PC-3 (cell line): ENCODE measurements around the gene DIPK2B. TPM values are rescaled to one million over a fixed set of nuclear protein-coding genes. Genes with fewer than 3 reads are reported as not detected.

ENCODE experiments used
- ATAC-seq: fragments of 200-7000 bp; cut with Tn5 transposase; 2 replicates; pipeline ENCODE4 v1.9.1; 2020; ENCODE audit warnings: mild to moderate bottlenecking, moderate library complexity
- BruUV-seq: library from RNA; stranded (reverse); fragments of 400-500 nt; replicated peaks from 2 replicates; lab custom pipeline; 2021; lab: Mats Ljungman, UMichigan
- CTCF ChIA-PET: fragments of 300-600 bp; sonication (Branson Sonifier 250); formaldehyde crosslinking; loops from one replicate; lab custom pipeline; 2022; ENCODE audit warnings: antibody characterized with exemption; lab: Charles Lee
- POLR2A ChIA-PET: fragments of 300-600 bp; sonication (Branson Sonifier 250); formaldehyde crosslinking; loops from one replicate; lab custom pipeline; 2022; ENCODE audit warnings: antibody characterized with exemption; ENCODE audit not compliant: unreplicated experiment; lab: Charles Lee
- DNase-seq: peaks from one replicate; pipeline ENCODE4 v3.0.0-alpha.2; 2015
- H2AFZ ChIP-seq: fragments of 300-600 bp; sonication (generic); 2 replicates; pipeline ENCODE4 v1.6.0; 2016; ENCODE audit warnings: antibody characterized with exemption, low read length
- H3F3A ChIP-seq: fragments of 300-600 bp; sonication (generic); one replicate; pipeline ENCODE4 v1.6.0; 2017; ENCODE audit warnings: antibody characterized with exemption, low read length, control low read depth, mild to moderate bottlenecking; ENCODE audit not compliant: unreplicated experiment
- H3K27ac ChIP-seq: fragments of 300-600 bp; sonication (generic); 2 replicates; pipeline ENCODE4 v1.5.1; 2016; ENCODE audit warnings: mild to moderate bottlenecking, low read length
- H3K27me3 ChIP-seq: fragments of 300-600 bp; sonication (generic); 2 replicates; pipeline ENCODE4 v1.6.1; 2016; ENCODE audit warnings: low read length, mixed read lengths
- H3K36me3 ChIP-seq: fragments of 300-600 bp; sonication (generic); 2 replicates; pipeline ENCODE4 v1.6.1; 2016; ENCODE audit warnings: low read depth, mixed run types, low read length, mixed read lengths
- H3K4me1 ChIP-seq: fragments of 300-600 bp; sonication (generic); 2 replicates; pipeline ENCODE4 v1.5.1; 2016; ENCODE audit warnings: low read length; ENCODE audit not compliant: insufficient read depth
- H3K4me2 ChIP-seq: fragments of 300-600 bp; sonication (generic); 2 replicates; pipeline ENCODE4 v1.6.0; 2016; ENCODE audit warnings: low read length
- H3K4me3 ChIP-seq: fragments of 300-600 bp; sonication (generic); 2 replicates; pipeline ENCODE4 v1.5.1; 2016; ENCODE audit warnings: mild to moderate bottlenecking, low read length, mixed read lengths
- H3K79me2 ChIP-seq: fragments of 300-600 bp; sonication (generic); 2 replicates; pipeline ENCODE4 v1.6.1; 2017; ENCODE audit warnings: low read length, mixed read lengths
- H3K9ac ChIP-seq: fragments of 300-600 bp; sonication (generic); 2 replicates; pipeline ENCODE4 v1.6.0; 2016; ENCODE audit warnings: mild to moderate bottlenecking, low read length
- H3K9me2 ChIP-seq: fragments of 300-600 bp; sonication (generic); replicated peaks from 2 replicates; pipeline ENCODE4 v1.6.1; 2016; ENCODE audit warnings: mixed run types, low read length, mixed read lengths
- H3K9me3 ChIP-seq: fragments of 300-600 bp; sonication (generic); 2 replicates; pipeline ENCODE4 v1.6.1; 2016; ENCODE audit warnings: low read length, mixed read lengths
- H4K20me1 ChIP-seq: fragments of 300-600 bp; sonication (generic); 2 replicates; pipeline ENCODE4 v1.6.1; 2016; ENCODE audit warnings: low read length, mixed read lengths
- EZH2 ChIP-seq: fragments of 300-600 bp; sonication (generic); IDR thresholded peaks from one replicate; pipeline ENCODE4 v1.6.1; 2017; ENCODE audit warnings: antibody characterized with exemption, mild to moderate bottlenecking, low read length; ENCODE audit not compliant: unreplicated experiment
- EZH2phosphoT487 ChIP-seq: fragments of 300-600 bp; sonication (generic); IDR thresholded peaks from 2 replicates; pipeline ENCODE4 v1.6.1; 2018; ENCODE audit warnings: mild to moderate bottlenecking, antibody characterized with exemption, low read length, borderline replicate concordance
- intact Hi-C: fragments of 100-400 bp; cut with micrococcal nuclease; formaldehyde crosslinking; loops from 2 replicates; pipeline ENCODE4 v1.9.0; 2023
- total RNA-seq: library from RNA; depleted of rRNA; stranded (reverse); fragments of >200 nt; gene quantifications from 2 replicates; pipeline ENCODE4 v1.2.3, GENCODE V29; 2014
- TF ChIP-seq, protein P1 (sequence below): fragments of 300-600 bp; sonication (generic); conservative IDR thresholded peaks from 2 replicates; pipeline ENCODE4 v1.5.1; 2017; ENCODE audit warnings: antibody characterized with exemption, low read depth, mild to moderate bottlenecking, low read length

DIPK2B gene
- total RNA-seq, 1 experiment from 2014 or later, result 0.18 TPM

DNA sequence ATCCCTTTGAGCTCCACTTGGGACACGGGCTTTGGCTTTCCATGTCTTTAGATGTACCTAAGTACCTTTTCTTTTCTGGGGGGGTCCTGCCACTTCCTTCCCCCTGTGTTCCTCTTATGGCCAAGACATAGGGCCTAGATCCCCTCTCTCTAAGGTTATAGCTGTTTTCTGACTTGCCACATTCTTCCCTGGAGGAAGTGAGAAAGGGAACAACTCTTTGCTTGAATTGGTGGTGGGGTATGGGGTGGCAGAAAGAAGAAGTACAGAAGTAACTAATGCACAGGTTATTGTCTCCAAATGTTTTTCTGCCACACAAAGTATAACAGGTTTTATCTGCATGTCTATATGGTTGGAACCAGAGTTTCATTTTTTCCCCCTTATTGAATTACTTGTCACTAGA is 29.7 kb upstream of the DIPK2B start:
- Histone ChIP-seq H4K20me1 (no peaks in the 10 kb centered on the region), H3K4me1 (no peaks in the 10 kb centered on the region), H3K79me2 (no peaks in the 10 kb centered on the region), H3K27ac (no peak overlapping the region), H3K9ac (no peak overlapping the region), H2AFZ (no peak overlapping the region), H3K4me2 (no peak overlapping the region), H3K9me3 (no peaks in the 10 kb centered on the region), H3K27me3 (no peaks in the 10 kb centered on the region), H3K9me2 (no peaks in the 10 kb centered on the region), H3K36me3 (no peaks in the 10 kb centered on the region), H3K4me3 (no peak overlapping the region), H3F3A (no peaks in the 10 kb centered on the region)
- DNase-seq (no peak), ATAC-seq (no peak)
- POLR2A ChIA-PET, result no interaction called here
- CTCF ChIA-PET, result no interaction called here
- TF ChIP-seq, protein P1, sequence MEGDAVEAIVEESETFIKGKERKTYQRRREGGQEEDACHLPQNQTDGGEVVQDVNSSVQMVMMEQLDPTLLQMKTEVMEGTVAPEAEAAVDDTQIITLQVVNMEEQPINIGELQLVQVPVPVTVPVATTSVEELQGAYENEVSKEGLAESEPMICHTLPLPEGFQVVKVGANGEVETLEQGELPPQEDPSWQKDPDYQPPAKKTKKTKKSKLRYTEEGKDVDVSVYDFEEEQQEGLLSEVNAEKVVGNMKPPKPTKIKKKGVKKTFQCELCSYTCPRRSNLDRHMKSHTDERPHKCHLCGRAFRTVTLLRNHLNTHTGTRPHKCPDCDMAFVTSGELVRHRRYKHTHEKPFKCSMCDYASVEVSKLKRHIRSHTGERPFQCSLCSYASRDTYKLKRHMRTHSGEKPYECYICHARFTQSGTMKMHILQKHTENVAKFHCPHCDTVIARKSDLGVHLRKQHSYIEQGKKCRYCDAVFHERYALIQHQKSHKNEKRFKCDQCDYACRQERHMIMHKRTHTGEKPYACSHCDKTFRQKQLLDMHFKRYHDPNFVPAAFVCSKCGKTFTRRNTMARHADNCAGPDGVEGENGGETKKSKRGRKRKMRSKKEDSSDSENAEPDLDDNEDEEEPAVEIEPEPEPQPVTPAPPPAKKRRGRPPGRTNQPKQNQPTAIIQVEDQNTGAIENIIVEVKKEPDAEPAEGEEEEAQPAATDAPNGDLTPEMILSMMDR, result no peak
- TF ChIP-seq EZH2phosphoT487 (no peak), EZH2 (no peak)
- BruUV-seq, result no TSS peak
- intact Hi-C loops, result no loop called here

DNA sequence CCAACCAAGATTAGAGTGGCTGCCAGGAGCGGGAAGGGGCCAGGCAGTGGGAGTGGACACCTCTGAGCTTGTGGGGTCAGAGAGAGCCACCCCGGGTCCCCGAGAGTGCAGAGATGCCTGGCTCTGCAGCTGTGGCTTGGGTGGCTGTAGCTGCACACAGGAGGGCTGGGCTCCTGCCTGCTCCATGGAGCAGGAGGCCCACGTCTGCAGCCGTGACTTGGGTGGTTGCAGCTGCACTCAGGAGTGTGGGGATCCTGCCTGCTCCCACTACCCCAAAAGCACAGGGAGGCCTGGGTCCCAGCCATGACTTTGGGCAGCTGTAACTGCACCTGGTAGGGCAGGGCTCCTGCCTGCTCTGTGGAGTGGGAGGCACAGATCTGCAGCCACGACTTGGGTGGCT is 28.7 kb upstream of the DIPK2B start:
- POLR2A ChIA-PET, result no interaction called here
- Histone ChIP-seq H3K4me2 (no peak overlapping the region), H3K4me1 (no peaks in the 10 kb centered on the region), H3K9me3 (no peaks in the 10 kb centered on the region), H4K20me1 (no peaks in the 10 kb centered on the region), H3K79me2 (no peaks in the 10 kb centered on the region), H3K27me3 (no peaks in the 10 kb centered on the region), H3K36me3 (no peaks in the 10 kb centered on the region), H3K9ac (no peak overlapping the region), H3K9me2 (no peaks in the 10 kb centered on the region), H3F3A (no peaks in the 10 kb centered on the region), H3K4me3 (no peak overlapping the region), H2AFZ (no peak overlapping the region), H3K27ac (no peak overlapping the region)
- intact Hi-C loops, result no loop called here
- CTCF ChIA-PET, result no interaction called here
- ATAC-seq, result no peak
- DNase-seq, result no peak
- no peak for TF ChIP-seq EZH2phosphoT487
- TF ChIP-seq, protein P1, result no peak
- TF ChIP-seq EZH2, result no peak
- BruUV-seq, result no TSS peak

DNA sequence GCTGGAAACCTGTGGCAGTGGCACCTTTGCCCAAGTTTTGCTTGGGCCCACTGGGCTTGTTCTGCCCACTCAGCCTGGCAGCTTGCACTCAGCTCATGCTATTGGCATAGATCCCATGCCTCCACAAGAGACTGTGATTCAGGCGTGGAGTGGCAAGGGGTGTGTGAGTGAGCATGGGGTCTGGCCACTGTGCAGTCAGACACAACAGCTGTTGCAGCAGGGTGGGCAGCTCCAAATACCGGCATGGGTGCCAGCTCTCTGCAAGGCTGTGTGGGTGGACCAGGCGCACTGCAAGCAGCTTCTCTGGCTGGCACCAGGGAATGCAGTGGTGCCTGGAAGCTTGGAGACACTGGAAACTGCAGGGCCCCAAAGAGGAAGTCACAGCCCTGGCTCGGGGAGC is 27.4 kb upstream of the DIPK2B start:
- ChIA-PET CTCF (no interaction called here), POLR2A (interaction anchor here (0.6 kb wide), 1 partner anchor 25 kb away, joined by 3 read pairs; no protein-coding TSS in a partner anchor)
- BruUV-seq, result no TSS peak
- H3K4me1 ChIP-seq, result no peaks in the 10 kb centered on the region
- H3K79me2 ChIP-seq, result no peaks in the 10 kb centered on the region
- TF ChIP-seq, protein P1, result no peak
- TF ChIP-seq EZH2 (no peak), EZH2phosphoT487 (no peak)
- DNase-seq, result no peak
- no peaks in the 10 kb centered on the region for H3K9me2 ChIP-seq
- no peaks in the 10 kb centered on the region for H3K9me3 ChIP-seq
- H3K4me3 ChIP-seq, result no peak overlapping the region
- no peak overlapping the region for H3K27ac ChIP-seq
- H3F3A ChIP-seq, result no peaks in the 10 kb centered on the region
- no peak overlapping the region for H3K4me2 ChIP-seq
- intact Hi-C loops, result no loop called here
- H3K27me3 ChIP-seq, result no peaks in the 10 kb centered on the region
- H3K36me3 ChIP-seq, result no peaks in the 10 kb centered on the region
- no peak for ATAC-seq
- H3K9ac ChIP-seq, result no peak overlapping the region
- no peaks in the 10 kb centered on the region for H4K20me1 ChIP-seq
- H2AFZ ChIP-seq, result no peak overlapping the region
